H1 (cell line): Measurements from ENCODE around the gene RPL19. TPM values are rescaled to one million over a fixed set of nuclear protein-coding genes. Genes with fewer than 3 reads are reported as not detected.
A peak's percentile ranks its signal among the peaks of the same experiment; 100 is the strongest.

Experiments used
- BACH1 ChIP-seq: IDR thresholded peaks from 2 replicates; pipeline ENCODE4 v1.6.1; 2012; ENCODE audit warnings: low read length, improper control_type of control experiment
- BRCA1 ChIP-seq: IDR thresholded peaks from 2 replicates; pipeline ENCODE4 v1.6.1; 2012; ENCODE audit warnings: low read depth, low read length, improper control_type of control experiment
- CBX8 ChIP-seq: fragments of 300-800, 300-1000 bp; sonication (generic); IDR thresholded peaks from 2 replicates; pipeline ENCODE4 v1.7.1; 2016; ENCODE audit warnings: low read depth, low read length, borderline replicate concordance
- EGR1 ChIP-seq: IDR thresholded peaks from 2 replicates; pipeline ENCODE4 v1.6.1; 2011; ENCODE audit warnings: low read depth, low read length, borderline replicate concordance
- GABPA ChIP-seq: IDR thresholded peaks from 2 replicates; pipeline ENCODE4 v1.6.1; 2011; ENCODE audit warnings: mild to moderate bottlenecking, low read length, moderate library complexity, borderline replicate concordance; ENCODE audit not compliant: insufficient read depth
- HDAC2 ChIP-seq, 2 experiments: fragments of 300-600 bp in 1 of 2; sonication (generic) in 1 of 2; IDR thresholded peaks; 2 replicates each; pipeline ENCODE4 v1.6.1; 2011 to 2012; ENCODE audit warnings: low read depth in 2 of 2, low read length in 2 of 2, mild to moderate bottlenecking in 2 of 2, moderate library complexity in 2 of 2, borderline replicate concordance in 1 of 2, inconsistent platforms in 1 of 2
- NANOG ChIP-seq: IDR thresholded peaks from 2 replicates; pipeline ENCODE4 v1.6.1; 2011; ENCODE audit warnings: low read length, low read depth, mild to moderate bottlenecking, inconsistent platforms; ENCODE audit not compliant: insufficient read depth, poor library complexity, severe bottlenecking
- NRF1 ChIP-seq: IDR thresholded peaks from 2 replicates; pipeline ENCODE4 v1.6.1; 2011; ENCODE audit warnings: mild to moderate bottlenecking, low read depth, low read length, improper control_type of control experiment
- PHF8 ChIP-seq: fragments of 200-600 bp; sonication (generic); conservative IDR thresholded peaks from 2 replicates; pipeline ENCODE4 v1.7.1; 2012; ENCODE audit warnings: low read depth, mild to moderate bottlenecking, inconsistent platforms, low read length, moderate library complexity
- RXRA ChIP-seq: IDR thresholded peaks from 2 replicates; pipeline ENCODE4 v1.6.1; 2011; ENCODE audit warnings: low read depth, mild to moderate bottlenecking, low read length, moderate library complexity; ENCODE audit not compliant: insufficient read depth
- SIX5 ChIP-seq: IDR thresholded peaks from 2 replicates; pipeline ENCODE4 v1.6.1; 2011; ENCODE audit warnings: mild to moderate bottlenecking, low read depth, low read length
- SP1 ChIP-seq: IDR thresholded peaks from 2 replicates; pipeline ENCODE4 v1.6.1; 2011; ENCODE audit warnings: low read depth, low read length
- TAF7 ChIP-seq: optimal IDR thresholded peaks from 2 replicates; pipeline ENCODE3; 2011; ENCODE audit warnings: low read depth, mild to moderate bottlenecking, inconsistent platforms, low read length, moderate library complexity, borderline replicate concordance
- polyA plus RNA-seq, 7 experiments: library from polyadenylated mRNA; depleted of rRNA in 3 of 7; stranded (reverse) in 5 of 7; unstranded in 2 of 7; fragments of >200 nt in 5 of 7; fragments of 200-250 nt in 2 of 7; gene quantifications; 1 replicate in 5 of 7; 2 replicates in 1 of 7; 4 replicates in 1 of 7; pipeline versions ENCODE4 v1.2.1 to v1.2.3, GENCODE V29; 2011 to 2013; ENCODE audit warnings: missing spikeins in 2 of 7, mixed read lengths in 2 of 7
- total RNA-seq: library from RNA; stranded (reverse); fragmentation: NEBNext Ultra II Directional; extraction: Animal tissue kit (Norgen Biotek cat#: 25700); gene quantifications from 2 replicates; pipeline ENCODE4 v1.2.1, GENCODE V29; 2021
- TF ChIP-seq, protein P1 (sequence below), 3 experiments: IDR thresholded peaks; 1 replicate in 2 of 3; 2 replicates in 1 of 3; pipeline versions ENCODE4 v1.5.1 to v1.6.1; 2011; ENCODE audit warnings: low read length in 3 of 3, mild to moderate bottlenecking in 3 of 3, inconsistent platforms in 2 of 3, low read depth in 1 of 3, moderate library complexity in 1 of 3; ENCODE audit not compliant: insufficient read depth in 1 of 3; ENCODE audit errors: control extremely low read depth in 1 of 3
- TF ChIP-seq, protein P2 (sequence below): IDR thresholded peaks from 2 replicates; pipeline ENCODE4 v1.6.1; 2012; ENCODE audit warnings: inconsistent platforms
- TF ChIP-seq, protein P3 (sequence below): IDR thresholded peaks from 2 replicates; pipeline ENCODE4 v1.6.1; 2012; ENCODE audit warnings: low read length, inconsistent platforms

The RPL19 gene
- total and polyA plus RNA-seq, 2 of the 8 experiments (the other 6 are each of a cell fraction or from before 2014, with no cell fraction given) = 2,108 to 2,182 TPM

DNA sequence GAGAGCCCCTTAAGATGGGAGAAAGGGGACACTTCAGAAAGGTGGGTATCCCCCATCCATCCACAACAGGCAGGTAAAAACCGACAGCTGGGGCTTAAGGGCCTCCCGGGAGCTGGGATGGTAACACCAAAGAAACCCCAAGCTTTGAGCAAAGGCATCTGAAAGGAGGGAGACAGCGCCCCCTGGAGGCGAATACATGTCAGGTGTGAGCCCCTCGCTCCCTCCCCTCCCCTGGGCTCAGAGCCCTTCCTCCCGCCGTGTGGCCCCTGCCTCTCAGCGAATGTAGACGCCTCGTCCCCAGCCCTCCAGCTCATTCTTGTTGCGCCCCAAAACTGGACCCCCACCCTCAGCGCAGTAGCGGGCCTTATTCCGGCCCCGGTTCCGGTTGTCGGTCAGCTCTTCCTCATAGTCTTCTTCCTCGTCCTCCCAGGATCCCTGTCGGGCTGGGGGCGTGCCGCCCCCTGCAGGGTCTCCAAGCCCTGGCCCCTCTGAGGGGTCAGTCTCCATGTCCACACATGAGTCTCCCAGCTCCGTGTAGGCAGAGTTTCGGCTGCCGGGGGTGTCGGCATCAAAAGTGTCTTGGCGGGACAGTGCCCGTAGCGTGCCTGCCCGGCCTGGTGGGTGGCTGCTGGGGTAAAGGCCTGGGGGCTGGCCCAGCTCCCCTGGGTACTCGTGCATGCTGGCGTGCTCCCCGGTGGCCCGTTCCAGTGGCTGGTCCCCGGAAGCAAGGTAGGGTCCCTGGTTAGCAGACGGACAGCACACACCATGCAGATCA, 25.0 kb upstream of the RPL19 start (continued):
- TF ChIP-seq TAF7 (no peak), RXRA (no peak), CBX8 (no peak), NANOG (no peak), PHF8 (no peak), BRCA1 (no peak), BACH1 (no peak), EGR1 (no peak), NRF1 (no peak), SP1 (no peak), GABPA (no peak), SIX5 (no peak), HDAC2 (IDR thresholded peaks at IDR 0.05; ENCODE audit: borderline replicate concordance in 1 of 2, low read depth in 2 of 2, low read length in 2 of 2) (no peak)
- TF ChIP-seq, protein P1, sequence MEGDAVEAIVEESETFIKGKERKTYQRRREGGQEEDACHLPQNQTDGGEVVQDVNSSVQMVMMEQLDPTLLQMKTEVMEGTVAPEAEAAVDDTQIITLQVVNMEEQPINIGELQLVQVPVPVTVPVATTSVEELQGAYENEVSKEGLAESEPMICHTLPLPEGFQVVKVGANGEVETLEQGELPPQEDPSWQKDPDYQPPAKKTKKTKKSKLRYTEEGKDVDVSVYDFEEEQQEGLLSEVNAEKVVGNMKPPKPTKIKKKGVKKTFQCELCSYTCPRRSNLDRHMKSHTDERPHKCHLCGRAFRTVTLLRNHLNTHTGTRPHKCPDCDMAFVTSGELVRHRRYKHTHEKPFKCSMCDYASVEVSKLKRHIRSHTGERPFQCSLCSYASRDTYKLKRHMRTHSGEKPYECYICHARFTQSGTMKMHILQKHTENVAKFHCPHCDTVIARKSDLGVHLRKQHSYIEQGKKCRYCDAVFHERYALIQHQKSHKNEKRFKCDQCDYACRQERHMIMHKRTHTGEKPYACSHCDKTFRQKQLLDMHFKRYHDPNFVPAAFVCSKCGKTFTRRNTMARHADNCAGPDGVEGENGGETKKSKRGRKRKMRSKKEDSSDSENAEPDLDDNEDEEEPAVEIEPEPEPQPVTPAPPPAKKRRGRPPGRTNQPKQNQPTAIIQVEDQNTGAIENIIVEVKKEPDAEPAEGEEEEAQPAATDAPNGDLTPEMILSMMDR (IDR thresholded peaks at IDR 0.05; ENCODE audit: control extremely low read depth in 1 of 3, insufficient read depth in 1 of 3, low read depth in 1 of 3, low read length in 3 of 3) = peak; percentile 87 to 92 (median 91)
- TF ChIP-seq, protein P2, sequence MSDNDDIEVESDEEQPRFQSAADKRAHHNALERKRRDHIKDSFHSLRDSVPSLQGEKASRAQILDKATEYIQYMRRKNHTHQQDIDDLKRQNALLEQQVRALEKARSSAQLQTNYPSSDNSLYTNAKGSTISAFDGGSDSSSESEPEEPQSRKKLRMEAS = 0 out of 2 replicates have a peak, but pooled peaks have one; percentile 29
- TF ChIP-seq, protein P3, sequence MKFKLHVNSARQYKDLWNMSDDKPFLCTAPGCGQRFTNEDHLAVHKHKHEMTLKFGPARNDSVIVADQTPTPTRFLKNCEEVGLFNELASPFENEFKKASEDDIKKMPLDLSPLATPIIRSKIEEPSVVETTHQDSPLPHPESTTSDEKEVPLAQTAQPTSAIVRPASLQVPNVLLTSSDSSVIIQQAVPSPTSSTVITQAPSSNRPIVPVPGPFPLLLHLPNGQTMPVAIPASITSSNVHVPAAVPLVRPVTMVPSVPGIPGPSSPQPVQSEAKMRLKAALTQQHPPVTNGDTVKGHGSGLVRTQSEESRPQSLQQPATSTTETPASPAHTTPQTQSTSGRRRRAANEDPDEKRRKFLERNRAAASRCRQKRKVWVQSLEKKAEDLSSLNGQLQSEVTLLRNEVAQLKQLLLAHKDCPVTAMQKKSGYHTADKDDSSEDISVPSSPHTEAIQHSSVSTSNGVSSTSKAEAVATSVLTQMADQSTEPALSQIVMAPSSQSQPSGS = no peak
